NCI-H446 treated with DMSO at 0.1 percent for 48 hours (cell line): ENCODE data around the gene PALD1.

Experiments
- DNase-seq: peaks from one replicate; lab custom pipeline; 2025; lab: John Stamatoyannopoulos, UW

PALD1 gene

DNA sequence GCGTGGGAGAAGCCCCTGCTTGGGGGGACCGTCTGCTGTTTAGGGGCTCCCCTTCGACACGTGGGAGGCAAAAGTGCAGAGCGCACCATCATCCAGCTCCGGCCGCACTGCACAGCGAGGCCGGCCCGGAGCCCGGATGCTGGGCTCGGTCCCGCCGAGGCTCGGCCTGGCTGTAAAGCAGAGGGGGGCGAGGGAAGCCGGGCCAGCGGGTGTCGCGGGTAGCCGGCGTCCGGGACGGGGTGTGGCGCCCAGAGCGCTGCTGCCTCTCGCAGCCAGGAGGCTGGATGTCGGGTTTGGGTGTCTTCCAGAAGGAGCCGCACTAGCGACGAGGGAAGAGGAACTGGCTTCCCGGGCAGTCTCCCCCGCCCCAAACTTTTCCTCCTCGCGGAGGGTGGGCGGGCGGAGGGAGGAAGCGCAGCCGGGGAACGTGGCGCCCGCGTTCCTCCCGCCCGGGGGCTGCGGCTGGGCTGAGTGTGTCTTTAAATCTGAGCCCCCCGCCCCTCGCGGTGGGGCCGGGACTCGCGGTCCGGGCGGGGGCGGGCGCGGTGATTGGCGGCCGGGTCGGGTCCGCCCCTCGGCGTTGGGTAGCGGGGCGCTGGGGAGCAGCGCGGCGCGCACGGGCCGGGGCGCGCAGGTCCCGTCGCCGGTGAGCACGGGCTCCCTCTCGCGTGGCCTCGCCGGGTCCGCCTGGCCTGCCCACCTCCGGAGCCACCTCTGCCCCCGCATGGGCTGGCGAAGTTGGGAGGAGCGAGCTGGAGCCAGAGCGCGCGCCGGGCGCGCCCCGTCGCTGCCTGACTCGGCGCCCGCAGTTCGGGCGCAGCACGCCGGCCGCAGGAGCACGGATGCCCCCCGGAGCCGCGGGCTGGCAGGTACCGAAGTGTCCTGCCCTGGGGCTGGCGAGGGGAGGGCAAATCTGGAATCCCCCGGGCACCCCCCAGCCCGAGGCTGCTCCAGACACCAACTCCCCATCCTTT, at the start of gene PALD1:
Gene PALD1 (plus strand): TSS at position 577 of the 974 bp plus-strand sequence. CDS start 47,185 bp downstream, outside the sequence.
- DNase-seq, result peak; percentile 5

DNA sequence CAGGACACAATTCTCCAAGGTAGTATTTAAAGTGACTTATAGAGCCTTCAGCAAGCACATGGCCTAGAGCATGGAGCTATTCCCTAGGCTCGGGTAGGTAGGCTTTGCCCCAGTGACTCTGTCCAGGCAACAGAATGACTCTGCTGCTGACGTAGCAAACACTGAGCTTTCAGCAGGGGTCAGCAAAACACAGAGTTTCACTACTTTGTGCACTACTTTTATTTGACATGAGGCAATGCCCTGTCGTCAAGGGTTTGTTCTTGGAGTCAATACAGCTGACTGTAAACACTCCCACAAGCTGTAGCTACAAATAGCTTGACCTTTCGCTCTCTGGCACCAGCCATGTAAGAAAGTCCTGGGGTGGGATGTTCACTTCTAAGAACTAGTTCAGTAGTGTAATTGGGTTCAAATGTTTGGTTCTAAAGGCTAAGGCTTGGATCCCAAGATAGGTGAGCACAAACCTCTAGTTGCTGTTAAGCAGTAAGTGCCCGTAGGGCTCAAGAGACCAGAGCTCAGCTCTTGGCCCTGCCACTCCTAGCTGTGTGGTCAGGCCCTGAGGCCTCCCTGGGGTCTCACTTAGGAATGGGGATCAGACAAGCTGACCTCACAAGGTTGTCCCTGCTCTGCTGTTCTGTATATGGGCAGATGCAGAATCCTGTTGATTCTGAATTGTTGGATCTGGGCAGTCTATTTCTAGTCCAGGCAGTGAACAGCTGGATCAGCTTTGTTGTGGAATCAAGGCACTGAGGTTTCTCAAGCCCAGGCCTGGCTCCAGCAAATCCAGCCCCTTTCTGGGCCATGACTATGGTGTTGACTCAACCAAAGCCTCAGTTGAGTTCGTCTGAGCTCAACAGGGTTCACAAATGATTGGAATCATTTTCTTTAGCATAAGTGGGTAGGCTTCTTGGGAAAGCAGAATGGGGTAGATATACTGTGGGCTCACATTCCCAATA, 47.8 kb upstream of the PALD1 start:
- no peak for DNase-seq

DNA sequence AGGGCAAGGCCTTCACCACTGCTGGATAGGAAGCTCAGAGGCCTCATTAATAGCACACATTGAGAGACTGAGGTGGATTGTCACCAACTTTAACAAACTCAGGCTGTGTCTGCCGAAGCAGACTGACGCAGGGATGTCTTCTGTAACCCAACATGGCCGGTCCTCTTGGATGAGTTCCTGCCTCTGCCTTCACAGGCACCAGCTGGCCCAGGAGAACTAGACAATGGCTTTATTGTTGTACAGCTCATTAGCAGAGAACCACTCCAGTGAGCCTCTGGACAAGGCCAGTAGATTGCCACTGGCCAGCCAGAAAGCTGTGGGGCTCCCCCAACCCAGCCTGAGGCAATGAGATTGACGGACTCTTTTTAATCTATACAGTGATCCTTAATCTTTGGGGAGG, 46.5 kb upstream of the PALD1 start:
- no peak for DNase-seq

DNA sequence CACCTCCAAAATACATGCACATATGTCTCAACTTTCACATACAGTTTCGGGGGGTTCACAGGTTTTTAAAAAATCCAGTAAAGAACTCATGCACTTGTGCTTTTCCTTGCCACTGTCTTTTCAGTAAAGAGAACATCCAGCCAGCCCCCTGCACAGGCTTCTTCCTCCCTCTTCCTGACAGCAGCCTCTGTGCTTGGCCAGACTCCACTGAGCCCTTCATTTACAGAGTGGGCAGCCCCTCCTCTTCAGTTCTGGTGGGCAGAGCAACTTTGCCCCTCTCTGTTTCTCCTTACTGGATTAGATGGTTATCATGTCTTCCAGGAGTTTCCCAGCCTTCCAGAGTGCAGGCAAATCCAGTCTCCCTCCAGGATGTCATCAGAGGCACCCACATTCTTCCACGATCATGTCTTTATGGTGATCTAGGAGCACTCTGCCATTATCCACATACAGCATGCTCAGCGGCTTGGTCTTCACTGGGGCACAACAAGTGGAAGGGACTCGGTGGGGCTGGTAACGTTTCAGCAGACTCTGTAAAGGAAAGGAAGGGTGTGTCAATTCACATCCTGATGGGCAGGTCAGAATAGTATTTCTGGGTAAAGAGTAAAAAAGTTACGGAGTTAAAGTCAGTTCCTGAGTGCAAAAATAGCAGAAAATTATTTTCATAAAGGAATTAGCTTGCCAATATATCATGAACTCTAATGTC, 45.9 kb upstream of the PALD1 start:
- DNase-seq, result no peak

DNA sequence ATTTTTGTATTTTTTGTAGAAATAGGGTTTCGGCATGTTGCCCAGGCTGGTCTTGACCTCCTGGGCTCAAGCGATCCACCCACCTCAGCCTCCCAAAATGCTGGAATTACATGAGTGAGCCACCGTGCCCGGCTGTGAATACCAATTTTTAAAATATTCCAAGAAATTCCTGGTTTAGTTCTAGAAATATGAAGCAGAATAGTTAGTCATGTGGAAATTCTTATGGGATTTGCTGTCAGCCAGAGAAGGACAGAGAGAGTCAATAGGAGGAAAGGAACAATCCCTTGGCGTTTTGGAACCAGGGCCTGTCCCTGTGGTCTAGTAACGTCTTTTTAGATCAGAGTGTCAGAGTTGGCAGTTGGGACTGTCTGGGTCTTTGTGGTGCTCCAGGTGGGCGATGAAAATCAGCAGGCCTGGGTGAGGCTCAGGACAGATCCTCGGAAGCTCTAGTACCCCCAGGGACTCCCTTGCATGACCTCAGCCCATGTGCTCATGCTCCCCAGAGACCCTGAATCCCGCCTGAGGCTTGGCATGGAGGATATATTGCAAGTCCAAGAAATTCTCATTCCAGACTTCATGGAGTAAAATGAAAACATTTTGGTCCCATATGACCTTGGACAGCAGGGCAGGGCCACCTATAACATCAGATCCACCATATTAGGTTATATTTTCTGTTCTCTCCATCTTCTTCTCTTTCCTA, 44.8 kb upstream of the PALD1 start:
- DNase-seq, result no peak

DNA sequence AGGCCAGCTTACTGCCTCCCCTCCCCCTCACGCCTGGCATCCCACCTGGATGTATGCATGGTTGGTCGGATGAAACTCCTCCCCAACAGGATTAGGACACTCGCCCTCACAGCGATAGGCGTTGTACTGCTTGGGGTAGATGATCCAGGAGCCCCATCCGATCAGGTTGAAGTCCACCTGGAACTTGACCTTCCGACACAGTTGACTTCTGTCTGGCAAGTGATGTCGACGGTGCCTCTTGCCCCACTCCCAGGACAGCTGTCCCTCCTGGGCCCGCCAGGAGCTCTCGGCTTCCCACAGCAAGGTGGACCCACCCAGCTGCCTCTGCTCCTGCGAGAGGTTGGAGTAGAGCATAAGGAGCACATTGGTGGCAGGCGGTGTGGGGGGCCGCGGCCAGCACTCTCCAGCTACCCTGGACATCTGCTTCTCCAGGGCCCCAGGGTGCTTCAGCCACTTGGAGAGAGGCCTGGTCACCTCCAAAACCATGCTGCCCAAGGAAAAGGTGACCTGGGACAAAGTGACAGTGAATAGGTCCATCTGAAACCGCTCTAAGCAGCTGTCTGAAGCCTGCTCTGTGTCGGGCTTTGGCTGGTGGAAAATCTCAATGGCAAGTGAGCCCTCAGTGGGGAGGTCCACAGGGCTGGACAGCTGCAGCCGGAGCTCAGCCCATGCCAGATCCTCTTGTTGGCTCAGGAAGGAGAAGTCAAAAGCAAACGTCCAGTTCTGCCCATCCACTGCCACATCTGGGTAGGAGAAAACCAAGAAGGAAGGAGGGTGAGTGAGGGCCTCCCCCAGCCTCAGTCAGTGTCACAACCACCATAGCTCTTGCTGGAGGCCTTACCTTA, 43.1 kb upstream of the PALD1 start:
- DNase-seq, result no peak

DNA sequence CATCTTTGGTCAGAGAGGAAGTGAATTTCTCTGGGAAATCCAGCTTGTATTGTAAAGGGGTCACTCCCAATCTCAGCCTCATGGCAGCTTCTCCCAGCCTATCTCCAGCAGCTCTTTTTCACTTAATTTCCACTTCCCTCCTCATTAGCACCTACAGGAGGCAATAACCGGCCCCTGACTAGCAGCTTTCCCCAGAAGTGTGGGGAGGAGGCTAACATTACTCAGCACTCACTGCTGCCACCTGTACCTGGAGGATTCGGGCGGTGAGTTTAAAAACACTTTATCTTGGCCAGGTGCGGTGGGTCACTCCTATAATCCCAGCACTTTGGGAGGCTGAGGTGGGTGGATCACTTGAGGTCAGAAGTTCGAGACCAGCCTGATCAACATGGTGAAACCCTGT, 40.8 kb upstream of the PALD1 start:
- DNase-seq, result no peak

DNA sequence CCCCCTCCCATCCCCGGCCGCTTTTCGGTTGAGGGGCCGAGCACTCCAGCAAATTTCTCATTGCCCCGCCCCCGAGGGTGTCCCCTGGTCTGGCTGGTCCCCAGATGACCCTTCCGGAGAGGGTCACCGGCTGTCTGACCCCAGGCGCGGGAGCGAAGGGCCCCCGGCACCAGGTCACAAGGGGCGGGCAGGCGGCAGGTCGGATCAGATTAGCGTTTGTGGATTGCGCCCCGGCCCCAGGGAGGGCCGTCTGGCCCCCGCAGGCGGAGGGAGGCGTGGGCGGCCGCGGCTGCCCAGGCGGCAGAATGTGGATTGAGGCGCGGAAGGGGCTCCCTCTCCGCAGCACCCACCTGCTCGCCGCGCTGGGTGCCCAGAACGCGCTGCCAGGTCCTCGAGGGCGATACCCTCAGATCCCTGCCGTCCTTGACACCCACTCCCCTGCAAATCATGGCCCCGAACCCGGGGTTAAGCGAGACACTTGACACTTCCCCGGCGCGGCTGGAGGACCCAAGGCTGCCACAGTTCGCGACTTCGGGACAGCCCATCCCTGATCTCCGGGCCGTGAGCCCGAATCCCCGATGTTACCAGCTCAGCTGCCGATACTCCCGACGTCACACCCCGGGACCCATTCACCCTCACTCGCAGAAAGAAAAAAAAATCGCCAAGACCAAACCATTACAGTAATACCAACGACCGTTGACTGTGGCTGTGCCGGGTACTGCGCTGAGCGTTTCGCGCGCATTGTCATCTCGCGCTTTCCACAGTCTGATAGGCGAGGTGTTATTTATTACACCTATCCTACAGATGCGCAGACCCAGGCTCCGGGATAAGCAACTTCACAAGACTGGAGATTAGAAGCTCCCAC, 38.0 kb upstream of the PALD1 start:
- no peak for DNase-seq

DNA sequence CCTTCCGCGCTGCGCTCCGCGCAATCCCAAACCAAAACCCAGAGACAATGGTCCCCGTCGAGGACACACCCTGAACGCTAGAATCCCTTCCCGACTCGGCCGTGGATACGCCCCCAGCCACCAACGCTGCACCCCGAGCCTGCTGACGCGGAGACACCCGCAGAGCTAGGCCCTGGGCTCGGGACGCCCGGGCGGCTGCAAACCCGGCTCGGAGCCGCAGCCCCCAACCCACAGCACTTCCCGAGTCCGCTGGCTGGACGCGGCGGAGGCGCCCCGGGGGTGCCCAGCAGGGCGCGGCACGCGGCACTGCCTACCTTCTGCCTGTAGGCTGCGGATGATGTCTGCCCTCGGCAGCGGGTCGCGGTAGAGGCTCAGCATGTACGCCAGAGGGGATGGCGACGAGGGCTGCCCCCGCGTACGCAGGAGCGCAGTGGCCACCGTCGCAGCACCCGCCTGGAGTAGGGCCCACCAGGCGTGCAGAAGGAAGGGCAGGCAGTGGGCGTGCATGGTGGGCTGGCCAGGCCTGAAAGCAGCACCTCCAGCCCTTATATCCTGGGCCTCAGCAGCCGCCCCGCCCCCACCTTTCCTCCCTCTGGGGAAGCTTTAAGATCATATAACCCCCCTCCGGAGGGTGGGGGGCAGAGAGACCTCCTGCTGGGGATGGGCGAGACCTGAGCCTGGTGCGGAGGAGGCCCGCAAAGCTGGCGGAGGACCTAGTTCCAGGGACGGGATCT, 37.2 kb upstream of the PALD1 start, which contains the start of gene NODAL:
Gene NODAL (minus strand): TSS at position 521 of the 734 bp plus-strand sequence. CDS start 14 bp downstream, at position 507.
- DNase-seq, result no peak

DNA sequence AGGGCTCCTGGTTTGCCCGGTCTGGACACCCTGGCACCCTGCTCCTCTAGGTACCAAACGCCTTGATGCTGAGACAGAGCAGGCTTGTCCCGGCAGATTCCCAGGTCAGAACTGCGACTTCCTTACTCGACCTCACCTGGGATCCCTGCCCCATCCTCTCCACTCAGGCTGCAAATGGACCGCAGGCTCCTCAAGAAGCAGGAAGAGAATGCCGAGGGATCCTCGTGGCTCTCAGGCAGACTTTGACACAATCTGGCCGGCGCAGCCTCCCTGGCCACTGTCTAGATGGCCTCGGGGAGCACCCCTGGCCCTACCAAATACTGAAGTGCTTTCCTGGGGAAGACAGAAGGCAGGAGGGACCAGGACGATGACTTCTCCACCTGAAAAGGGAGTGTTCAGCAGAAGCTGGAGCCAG, 36.7 kb upstream of the PALD1 start:
- no peak for DNase-seq

DNA sequence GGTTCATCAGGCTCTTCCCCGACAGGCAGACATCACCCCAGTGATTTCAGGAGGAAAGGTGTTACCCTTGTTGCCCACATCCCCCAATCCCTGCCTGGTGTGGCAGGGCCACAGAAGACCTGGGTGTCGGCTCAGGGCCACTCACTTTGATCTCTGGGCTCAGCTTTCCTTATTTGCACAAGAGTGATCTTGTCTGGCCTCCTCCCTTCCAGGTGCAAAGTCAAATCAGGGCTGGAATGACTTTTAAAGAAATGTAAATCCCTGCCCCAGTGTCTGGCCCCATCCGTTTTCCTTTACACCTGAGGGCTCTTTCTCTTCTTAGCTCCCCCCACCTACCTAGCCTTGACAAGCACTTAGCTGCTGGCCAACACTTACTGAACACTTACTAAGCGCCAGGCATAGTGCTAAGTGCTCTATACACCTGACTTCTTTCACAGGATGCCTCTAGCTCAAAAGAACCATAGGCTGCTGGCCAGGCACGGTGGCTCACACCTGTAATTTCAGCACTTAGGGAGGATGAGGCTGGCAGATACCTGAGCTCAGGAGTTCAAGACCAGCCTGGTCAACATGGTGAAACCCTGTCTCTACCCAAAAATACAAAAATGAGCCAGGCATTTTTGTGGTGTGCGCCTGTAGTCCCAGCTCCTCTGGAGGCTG, 36.1 kb upstream of the PALD1 start:
- no peak for DNase-seq

DNA sequence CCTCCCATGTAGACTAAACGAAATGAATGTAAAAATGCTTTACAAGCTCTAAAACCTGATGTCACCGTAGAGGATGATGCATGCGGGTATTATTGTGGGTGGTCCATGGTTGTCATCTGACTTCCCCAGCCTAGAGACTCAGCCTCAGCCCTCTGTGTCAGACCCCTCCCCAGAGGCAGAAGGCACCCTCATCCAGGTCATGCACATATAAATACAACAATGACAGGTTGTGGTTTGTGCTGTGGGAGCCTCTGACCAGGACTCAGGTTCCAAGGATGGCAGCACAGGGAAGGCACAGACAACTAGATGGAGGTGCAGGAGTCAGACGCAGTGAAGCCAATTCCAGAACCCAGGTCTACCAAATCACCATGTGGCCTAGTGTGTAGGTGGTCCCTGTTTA, 33.8 kb upstream of the PALD1 start:
- no peak for DNase-seq

DNA sequence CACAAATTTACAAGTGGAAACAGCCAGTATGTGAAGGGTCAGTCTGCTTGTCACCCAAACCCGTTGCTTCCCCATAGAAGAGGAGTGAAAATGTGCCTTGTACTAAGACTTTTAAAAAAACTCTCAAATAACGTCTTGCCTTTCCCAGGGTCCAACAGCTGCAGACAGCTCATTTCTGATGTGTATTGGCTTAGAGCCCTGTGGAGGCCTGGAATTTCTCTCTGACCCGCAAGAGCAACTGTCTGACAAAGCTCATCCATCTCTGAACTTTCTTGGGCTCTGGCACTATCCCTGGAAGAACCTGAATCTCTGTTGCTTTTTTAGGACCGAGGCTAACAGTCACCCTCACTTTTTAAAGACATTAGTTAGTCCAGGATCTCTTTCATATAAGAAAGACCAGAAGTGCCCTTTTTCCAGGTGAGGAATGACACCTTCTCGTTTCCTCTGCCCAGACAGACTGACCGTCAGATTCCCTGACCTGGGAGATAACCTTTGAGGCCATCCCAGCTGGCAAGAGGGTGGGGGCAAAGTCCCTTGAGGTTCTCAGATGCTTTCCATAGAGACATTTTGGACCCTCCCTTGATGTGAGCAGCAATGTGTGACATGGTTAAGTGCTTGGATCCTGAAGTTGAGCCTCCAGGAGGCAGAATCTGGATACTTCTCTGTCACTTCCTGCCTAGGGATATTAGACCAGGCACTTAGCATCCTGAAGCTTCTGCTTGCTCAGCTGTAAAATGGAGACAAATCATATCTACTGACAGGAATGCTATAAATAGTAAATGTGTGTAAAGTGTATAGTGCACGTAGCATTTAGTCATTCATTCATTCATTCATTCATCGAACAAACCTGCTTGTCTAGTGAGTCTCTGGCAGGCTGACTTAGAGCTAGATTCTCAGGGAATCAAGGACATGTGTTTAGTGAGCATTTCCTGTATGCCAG, 32.6 kb upstream of the PALD1 start:
- DNase-seq, result no peak

DNA sequence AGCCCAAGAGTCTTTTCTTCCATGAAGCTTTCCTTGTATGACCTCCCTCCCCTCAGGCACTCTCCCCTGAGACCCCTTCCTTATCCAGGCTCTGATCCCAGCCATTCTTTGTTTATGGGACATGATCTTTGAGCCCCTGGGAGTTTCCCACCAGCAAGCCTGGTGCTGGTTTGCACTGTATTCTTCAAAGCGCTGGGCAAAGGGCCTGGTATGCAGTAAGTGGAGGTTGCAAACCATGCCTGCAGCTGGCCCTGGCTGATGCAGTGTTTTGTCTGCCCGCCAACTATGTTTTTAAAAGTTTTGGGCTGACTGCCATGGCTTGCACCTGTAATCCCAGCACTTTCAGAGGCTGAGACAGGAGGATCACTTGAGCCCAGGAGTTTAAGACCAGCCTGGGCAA, 30.3 kb upstream of the PALD1 start:
- DNase-seq, result no peak

DNA sequence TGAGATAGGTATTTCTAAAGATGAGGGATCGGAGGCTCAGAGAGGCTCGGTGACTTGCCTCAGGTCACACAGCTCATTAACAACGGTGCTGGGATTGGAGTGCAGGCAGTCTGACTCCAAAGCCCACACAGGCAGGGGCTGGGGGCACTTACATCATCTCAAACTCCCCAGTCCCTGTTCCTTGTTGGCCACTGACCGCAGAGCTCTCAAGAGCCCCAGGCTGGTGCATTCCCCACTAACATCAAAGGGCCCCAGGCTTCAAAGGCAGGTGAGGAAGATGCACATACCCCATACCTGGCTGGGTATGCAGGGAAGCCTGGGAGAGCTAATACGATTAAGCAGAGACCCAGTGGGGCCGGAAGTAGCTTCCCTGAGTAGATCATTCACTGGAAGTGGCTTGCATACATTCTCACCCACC, 23.3 kb upstream of the PALD1 start:
- no peak for DNase-seq

DNA sequence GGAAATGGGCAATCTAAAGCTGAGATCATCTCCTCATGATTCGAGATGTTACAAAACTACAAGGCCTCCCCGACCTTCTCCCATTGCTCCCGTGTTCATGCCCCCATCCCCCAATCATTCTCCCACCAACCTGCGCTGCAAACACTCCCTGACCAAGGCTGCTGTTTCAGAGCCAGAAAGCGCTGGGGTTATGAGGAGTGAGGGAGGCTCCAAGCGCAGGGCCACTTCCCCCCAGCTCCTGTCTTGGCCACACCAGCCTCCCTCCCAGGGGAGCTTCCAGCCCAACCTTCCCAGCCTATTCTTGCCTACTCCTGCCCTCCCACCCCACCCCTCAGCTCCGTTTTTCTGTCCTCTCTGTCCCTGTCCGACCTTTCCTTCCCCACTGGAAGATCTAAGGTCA, 22.4 kb upstream of the PALD1 start:
- DNase-seq, result no peak

DNA sequence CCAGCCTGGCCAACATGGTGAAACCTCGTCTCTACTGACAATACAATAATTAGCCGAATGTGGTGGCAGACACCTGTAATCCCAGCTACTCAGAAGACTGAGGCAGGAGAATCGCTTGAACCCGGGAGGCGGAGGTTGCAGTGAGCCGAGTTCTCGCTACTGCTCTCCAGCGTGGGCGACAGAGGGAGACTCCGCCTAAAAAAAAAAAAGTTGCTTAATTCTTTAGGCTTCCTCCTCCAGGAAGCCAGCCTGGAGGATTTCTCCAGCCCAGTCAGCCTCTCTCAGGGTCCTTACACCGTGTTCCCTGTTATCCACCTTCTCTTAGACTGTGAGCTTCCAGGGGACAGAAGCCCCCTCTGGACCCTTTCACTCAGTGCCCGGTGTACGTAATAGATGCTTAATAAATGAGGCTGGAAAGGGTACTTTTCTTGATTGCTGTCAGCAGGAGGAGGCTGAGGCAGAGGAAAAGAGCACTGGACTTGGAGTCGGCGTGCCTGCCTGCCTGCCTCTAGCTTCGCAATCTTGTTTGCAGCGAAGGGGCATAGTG, 20.7 kb upstream of the PALD1 start:
- no peak for DNase-seq
